Natural killer cell (primary cell): ENCODE data around the gene RPRD1A. TPM values are rescaled to one million over a fixed set of nuclear protein-coding genes. Genes with fewer than 3 reads are reported as not detected.

Experiments
- ATAC-seq, 3 donors: fragments of 150-1000 bp in 2 of 3; fragments of 200-7000 bp in 1 of 3; cut with Tn5 transposase; 1 replicate in 1 of 3; 2 replicates in 2 of 3; pipeline ENCODE4 v1.10.0; 2021; ENCODE audit warnings: mild to moderate bottlenecking in 2 of 3, moderate library complexity in 2 of 3
- DNase-seq, 2 donors: peaks; one replicate each; pipeline versions ENCODE4 v3.0.0 to v3.0.0-alpha.2; 2013 to 2021; ENCODE audit warnings: mixed read lengths in 1 of 2
- H3K27ac ChIP-seq: one replicate; pipeline ENCODE4 v1.5.1; 2013; ENCODE audit warnings: mild to moderate bottlenecking, low read length
- H3K27me3 ChIP-seq: one replicate; pipeline ENCODE4 v1.6.1; 2013; ENCODE audit warnings: low read length; ENCODE audit not compliant: control insufficient read depth, insufficient read depth
- H3K36me3 ChIP-seq: one replicate; pipeline ENCODE4 v1.6.1; 2013; ENCODE audit warnings: low read length; ENCODE audit not compliant: control insufficient read depth, insufficient read depth
- H3K4me1 ChIP-seq: one replicate; pipeline ENCODE4 v1.6.1; 2013; ENCODE audit warnings: low read length; ENCODE audit not compliant: control insufficient read depth, insufficient read depth
- H3K4me3 ChIP-seq: one replicate; pipeline ENCODE4 v1.5.1; 2013; ENCODE audit warnings: low read length
- H3K9me3 ChIP-seq: one replicate; pipeline ENCODE4 v1.6.1; 2013; ENCODE audit warnings: low read length; ENCODE audit not compliant: control insufficient read depth, insufficient read depth
- H3K27ac Mint-ChIP-seq, 2 donors: one replicate each; pipeline ENCODE4 v1.8.0; 2022; ENCODE audit warnings: mild to moderate bottlenecking in 2 of 2, mixed read lengths in 2 of 2, moderate library complexity in 1 of 2
- H3K27me3 Mint-ChIP-seq, 2 donors: one replicate each; pipeline ENCODE4 v1.8.0; 2022; ENCODE audit warnings: low read depth in 2 of 2, mixed read lengths in 2 of 2
- H3K36me3 Mint-ChIP-seq: one replicate; pipeline ENCODE4 v1.8.0; 2022; ENCODE audit warnings: mixed read lengths
- H3K4me1 Mint-ChIP-seq, 2 donors: one replicate each; pipeline ENCODE4 v1.8.0; 2022; ENCODE audit warnings: mixed read lengths in 2 of 2
- H3K4me3 Mint-ChIP-seq: one replicate; pipeline ENCODE4 v1.8.0; 2022; ENCODE audit warnings: mild to moderate bottlenecking, moderate library complexity, mixed read lengths
- H3K9me3 Mint-ChIP-seq, 2 donors: one replicate each; pipeline ENCODE4 v1.8.0; 2022; ENCODE audit warnings: mixed read lengths in 2 of 2
- CTCF ChIP-seq: fragments of 200-600 bp; IDR thresholded peaks from one replicate; pipeline ENCODE4 v1.8.0; 2022; ENCODE audit warnings: antibody characterized with exemption
- WGBS: methylation state at CpG from one replicate; pipeline ENCODE4 v1.1.7; 2013; ENCODE audit warnings: missing lambda C conversion rate; ENCODE audit not compliant: insufficient coverage; 5-methylcytosine and 5-hydroxymethylcytosine counted together
- intact Hi-C: fragments of 100-400 bp; cut with micrococcal nuclease; formaldehyde crosslinking; loops from one replicate; pipeline ENCODE4 v1.14.2; 2022
- total RNA-seq, 4 donors: library from RNA; stranded (reverse); fragments of 120-200 nt in 1 of 4; gene quantifications; one replicate each; pipeline versions ENCODE4 v1.2.3 to v1.2.4, GENCODE V29; 2013 to 2022

The RPRD1A gene
- total RNA-seq, 3 donors from 2014 or later (not counting 1 experiment from before 2014, with no cell fraction given): 20.4 to 24.4 (median 23.3) TPM

GRCh38 chr18:36038102-36038663, 29.2 kb downstream of the RPRD1A start:
- Histone ChIP-seq H3K9me3 (peaks cover 9% of the 10 kb centered on the region), H3K27me3 (no peaks in the 10 kb centered on the region), H3K4me3 (no peak overlapping the region), H3K27ac (no peak overlapping the region), H3K4me1 (no peaks in the 10 kb centered on the region), H3K36me3 (peaks cover 2% of the 10 kb centered on the region)
- ATAC-seq (no peak), DNase-seq (no peak)
- no peak overlapping the region for H3K4me3 Mint-ChIP-seq
- intact Hi-C loops: no loop called here
- H3K9me3 Mint-ChIP-seq: no peaks in the 10 kb centered on the region
- H3K27ac Mint-ChIP-seq: no peak overlapping the region
- no peak for TF ChIP-seq CTCF
- H3K36me3 Mint-ChIP-seq: no peaks in the 10 kb centered on the region
- no peaks in the 10 kb centered on the region for H3K27me3 Mint-ChIP-seq
- H3K4me1 Mint-ChIP-seq: peaks cover 41 to 51% of the 10 kb centered on the region in 2 donors
- over 99% methylated on average over 5 of the region's 5 CpGs for WGBS

GRCh38 chr18:36035253-36035652, 32.1 kb downstream of the RPRD1A start:
- Mint-ChIP-seq H3K36me3 (no peaks in the 10 kb centered on the region), H3K4me3 (no peak overlapping the region), H3K9me3 (no peaks in the 10 kb centered on the region), H3K27me3 (no peaks in the 10 kb centered on the region), H3K27ac (no peak overlapping the region), H3K4me1 (peaks cover 22 to 41% of the 10 kb centered on the region in 2 donors)
- peaks cover 5% of the 10 kb centered on the region for H3K36me3 ChIP-seq
- H3K4me1 ChIP-seq: no peaks in the 10 kb centered on the region
- DNase-seq: no peak
- H3K27ac ChIP-seq: no peak overlapping the region
- no peak for ATAC-seq
- H3K27me3 ChIP-seq: no peaks in the 10 kb centered on the region
- no peak for TF ChIP-seq CTCF
- no peak overlapping the region for H3K4me3 ChIP-seq
- peaks cover 9% of the 10 kb centered on the region for H3K9me3 ChIP-seq
- intact Hi-C loops: no loop called here

- DNase-seq (no peak), ATAC-seq (no peak)
- Mint-ChIP-seq H3K4me1 (peaks cover 22 to 41% of the 10 kb centered on the region in 2 donors), H3K27me3 (no peaks in the 10 kb centered on the region), H3K9me3 (no peaks in the 10 kb centered on the region), H3K36me3 (no peaks in the 10 kb centered on the region), H3K4me3 (no peak overlapping the region), H3K27ac (peak overlapping the region in 1 of 2 donors; percentile 20)
- intact Hi-C loops: no loop called here
- H3K36me3 ChIP-seq: peaks cover 5% of the 10 kb centered on the region
- H3K4me3 ChIP-seq: no peak overlapping the region
- WGBS: 100% methylated on average over 1 of the region's 1 CpG
- H3K27ac ChIP-seq: no peak overlapping the region
- H3K9me3 ChIP-seq: peaks cover 9% of the 10 kb centered on the region
- no peaks in the 10 kb centered on the region for H3K27me3 ChIP-seq
- no peaks in the 10 kb centered on the region for H3K4me1 ChIP-seq
- TF ChIP-seq CTCF: no peak
These were observed 33.0 kb downstream of the RPRD1A start for GRCh38 chr18:36034299-36034895.

- Histone ChIP-seq H3K4me3 (no peak overlapping the region), H3K9me3 (no peaks in the 10 kb centered on the region), H3K27ac (no peak overlapping the region), H3K36me3 (peaks cover 9% of the 10 kb centered on the region), H3K4me1 (no peaks in the 10 kb centered on the region), H3K27me3 (no peaks in the 10 kb centered on the region)
- ATAC-seq: no peak
- no peak overlapping the region for H3K4me3 Mint-ChIP-seq
- no peak overlapping the region for H3K27ac Mint-ChIP-seq
- no peak for TF ChIP-seq CTCF
- no peak for DNase-seq
- WGBS: 92% methylated on average over 2 of the region's 2 CpGs
- H3K27me3 Mint-ChIP-seq: no peaks in the 10 kb centered on the region
- intact Hi-C loops: no loop called here
- peaks cover 16 to 33% of the 10 kb centered on the region in 2 donors for H3K4me1 Mint-ChIP-seq
- no peaks in the 10 kb centered on the region for H3K36me3 Mint-ChIP-seq
- no peaks in the 10 kb centered on the region for H3K9me3 Mint-ChIP-seq
These were observed 35.5 kb downstream of the RPRD1A start for GRCh38 chr18:36031903-36032302.
